ENCODE measurements around the gene DRGX. TPM values are rescaled to one million over a fixed set of nuclear protein-coding genes. Genes with fewer than 3 reads are reported as not detected.

DRGX gene
- total RNA-seq, 1 donor from 2014 or later, result not detected

DNA sequence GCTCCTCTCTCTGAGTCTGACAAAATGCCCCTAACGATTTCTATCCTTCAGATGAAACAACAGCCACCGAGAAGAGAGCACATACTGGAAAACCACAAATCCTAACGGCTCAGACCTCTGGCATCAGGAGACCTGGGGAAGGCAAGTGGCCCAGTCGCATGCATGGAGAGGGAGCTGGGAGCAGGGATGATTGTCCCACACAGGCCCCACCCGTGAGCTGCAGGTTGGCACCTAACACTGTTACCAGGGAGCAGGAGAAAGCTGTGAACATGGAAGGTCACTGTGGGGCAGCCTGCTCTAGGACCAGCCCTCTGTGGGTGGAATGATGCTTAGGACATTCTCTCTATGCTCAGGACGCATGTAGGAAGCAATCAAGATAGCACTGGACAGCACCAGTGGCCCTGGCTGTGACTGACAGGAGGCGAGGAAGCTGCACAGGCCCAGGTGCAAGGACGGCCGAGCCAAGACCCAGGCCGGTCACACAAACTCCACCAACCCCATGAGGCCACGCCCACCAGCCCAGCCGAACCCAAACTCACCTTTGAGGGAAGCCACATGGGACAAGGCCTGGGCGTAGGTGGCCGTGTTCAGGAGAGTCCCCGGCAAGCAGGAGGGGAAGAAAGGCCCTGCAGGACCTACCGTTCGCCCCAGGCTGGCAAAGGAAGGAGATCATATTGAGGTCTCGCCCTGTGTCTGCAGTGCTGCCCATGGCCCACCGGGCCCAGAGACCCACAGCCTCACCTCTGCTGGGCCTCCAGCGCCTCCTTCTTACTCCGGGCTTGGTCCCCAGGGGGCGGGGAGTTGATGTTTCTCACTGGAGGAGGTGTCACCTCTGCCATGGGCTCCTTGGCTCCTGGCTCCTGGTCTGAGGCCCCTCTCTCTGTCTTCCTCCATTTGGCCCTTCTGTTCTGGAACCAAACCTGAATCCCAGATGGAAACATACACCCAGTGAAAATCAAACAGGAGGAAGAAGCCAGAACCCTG is 9.7 kb downstream of the DRGX start:
- peaks cover 86% of the 10 kb centered on the region for H3K27me3 ChIP-seq (ENCODE audit: low read depth)
- no peak overlapping the region for H3K27ac ChIP-seq (replicated peaks)

GRCh38 chr10:49384268-49384953 is 11.5 kb downstream of the DRGX start:
- H3K36me3 ChIP-seq, result no peaks in the 10 kb centered on the region
- intact Hi-C loops (cut with micrococcal nuclease), result no loop called here
- TF ChIP-seq CTCF (IDR thresholded peaks at IDR 0.05; ENCODE audit: borderline replicate concordance), result no peak
- H3K27me3 ChIP-seq (ENCODE audit: low read depth), result peaks cover 76% of the 10 kb centered on the region
- H3K9me3 ChIP-seq (replicated peaks), result no peaks in the 10 kb centered on the region
- H3K27ac ChIP-seq (replicated peaks), result no peak overlapping the region
- no peak overlapping the region for H3K4me3 ChIP-seq
- DNase-seq, result no peak
- H3K4me1 ChIP-seq, result no peaks in the 10 kb centered on the region

More for the DNA sequence above, 9.7 kb downstream of the DRGX start:
- no peak for DNase-seq
- Histone ChIP-seq H3K36me3 (no peaks in the 10 kb centered on the region), H3K4me1 (no peaks in the 10 kb centered on the region), H3K4me3 (no peak overlapping the region), H3K9me3 (replicated peaks) (no peaks in the 10 kb centered on the region)
- no peak for TF ChIP-seq CTCF (IDR thresholded peaks at IDR 0.05; ENCODE audit: borderline replicate concordance)
- intact Hi-C loops (cut with micrococcal nuclease), result no loop called here

- no peaks in the 10 kb centered on the region for H3K9me3 ChIP-seq (replicated peaks)
- peaks cover 73% of the 10 kb centered on the region for H3K27me3 ChIP-seq (ENCODE audit: low read depth)
Observed at GRCh38 chr10:49383853-49384252, 12.0 kb downstream of the DRGX start.

GRCh38 chr10:49382826-49383225 is 13.1 kb downstream of the DRGX start:
- DNase-seq, result no peak
- Histone ChIP-seq H3K36me3 (no peaks in the 10 kb centered on the region), H3K27ac (replicated peaks) (no peak overlapping the region), H3K27me3 (ENCODE audit: low read depth) (peaks cover 66% of the 10 kb centered on the region), H3K9me3 (replicated peaks) (no peaks in the 10 kb centered on the region), H3K4me3 (no peak overlapping the region), H3K4me1 (no peaks in the 10 kb centered on the region)
- intact Hi-C loops (cut with micrococcal nuclease), result no loop called here
- no peak for TF ChIP-seq CTCF (IDR thresholded peaks at IDR 0.05; ENCODE audit: borderline replicate concordance)

More at GRCh38 chr10:49383853-49384252, 12.0 kb downstream of the DRGX start:
- H3K4me3 ChIP-seq, result no peak overlapping the region
- no peaks in the 10 kb centered on the region for H3K36me3 ChIP-seq
- intact Hi-C loops (cut with micrococcal nuclease), result no loop called here
- DNase-seq, result no peak
- H3K27ac ChIP-seq (replicated peaks), result no peak overlapping the region
- no peak for TF ChIP-seq CTCF (IDR thresholded peaks at IDR 0.05; ENCODE audit: borderline replicate concordance)
- H3K4me1 ChIP-seq, result no peaks in the 10 kb centered on the region

DNA sequence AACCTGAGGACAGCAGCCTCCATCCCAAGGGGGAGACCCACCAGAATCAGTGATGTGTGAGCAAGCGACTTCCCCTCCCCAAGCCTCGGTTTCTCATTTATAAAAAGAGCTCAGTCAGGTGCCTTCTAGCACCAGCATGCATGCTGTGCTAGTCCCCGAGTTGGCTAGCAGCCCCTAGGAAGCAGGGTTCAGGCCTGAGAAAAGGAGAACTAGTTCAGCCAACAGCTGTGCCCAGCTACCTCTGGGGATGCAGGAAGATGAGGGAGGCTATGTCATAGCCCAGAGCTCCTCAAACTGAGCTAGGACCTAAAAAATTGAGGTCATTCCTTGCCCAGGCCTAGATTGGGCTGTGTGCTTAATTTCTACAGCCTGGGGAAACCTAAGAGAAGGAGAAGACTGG is 13.7 kb downstream of the DRGX start:
- no peaks in the 10 kb centered on the region for H3K4me1 ChIP-seq
- DNase-seq, result no peak
- intact Hi-C loops (cut with micrococcal nuclease), result no loop called here
- TF ChIP-seq CTCF (IDR thresholded peaks at IDR 0.05; ENCODE audit: borderline replicate concordance), result no peak
- H3K36me3 ChIP-seq, result no peaks in the 10 kb centered on the region
- peaks cover 60% of the 10 kb centered on the region for H3K27me3 ChIP-seq (ENCODE audit: low read depth)
- H3K27ac ChIP-seq (replicated peaks), result no peak overlapping the region
- H3K4me3 ChIP-seq, result no peak overlapping the region
- no peaks in the 10 kb centered on the region for H3K9me3 ChIP-seq (replicated peaks)

Measured in left ventricle myocardium inferior (tissue), 1 donor.